Esophagus muscularis mucosa (tissue), 4 donors: ENCODE measurements around the gene AP3D1. TPM values are rescaled to one million over a fixed set of nuclear protein-coding genes. Genes with fewer than 3 reads are reported as not detected.

Source experiments
- DNase-seq: peaks from one replicate; pipeline ENCODE4 v3.0.0-alpha.2; 2017; ENCODE audit errors: extremely low spot score
- H3K27ac ChIP-seq, 4 donors: fragments of 200-600 bp; sonication (generic); replicated peaks in 1 of 4; 1 replicate in 3 of 4; 2 replicates in 1 of 4; pipeline ENCODE4 v1.5.1; 2016 to 2019; ENCODE audit warnings: mild to moderate bottlenecking in 1 of 4
- H3K27me3 ChIP-seq, 4 donors: fragments of 200-600 bp; sonication (generic); one replicate each; pipeline versions ENCODE4 v1.5.1 to v1.6.0; 2016 to 2019
- H3K36me3 ChIP-seq, 4 donors: fragments of 200-600 bp; sonication (generic); one replicate each; pipeline ENCODE4 v1.5.1; 2016 to 2019
- H3K4me1 ChIP-seq, 4 donors: fragments of 200-600 bp; sonication (generic); one replicate each; pipeline ENCODE4 v1.5.1; 2016 to 2019
- H3K4me3 ChIP-seq, 4 donors: fragments of 200-600 bp; sonication (generic); 1 replicate in 2 of 4; 2 replicates in 2 of 4; pipeline ENCODE4 v1.5.1; 2016 to 2019; ENCODE audit warnings: mild to moderate bottlenecking in 4 of 4, moderate library complexity in 1 of 4
- H3K9me3 ChIP-seq, 4 donors: fragments of 200-600 bp; sonication (generic); 1 replicate in 3 of 4; 2 replicates in 1 of 4; pipeline ENCODE4 v1.5.1; 2016 to 2019
- EP300 ChIP-seq: sonication (generic); formaldehyde crosslinking; IDR thresholded peaks from one replicate; pipeline ENCODE4 v1.6.1; 2017; ENCODE audit warnings: antibody characterized with exemption
- POLR2A ChIP-seq: fragments of 450-650 bp; IDR thresholded peaks from one replicate; pipeline ENCODE4 v1.6.1; 2017; ENCODE audit warnings: antibody characterized with exemption, moderate library complexity, mild to moderate bottlenecking, low read depth
- POLR2AphosphoS5 ChIP-seq, 2 donors: sonication (generic); formaldehyde crosslinking; IDR thresholded peaks; one replicate each; pipeline ENCODE4 v1.6.1; 2017; ENCODE audit warnings: antibody characterized with exemption in 2 of 2
- WGBS: methylation state at CpG from one replicate; pipeline ENCODE4 v1.1.5; 2018; 5-methylcytosine and 5-hydroxymethylcytosine counted together
- intact Hi-C: fragments of 100-400 bp; cut with DNase I; formaldehyde crosslinking; loops from one replicate; pipeline ENCODE4 v1.15.1; 2023
- total RNA-seq, 4 donors: library from RNA; depleted of rRNA; stranded (reverse); fragments of >200 nt; gene quantifications; one replicate each; pipeline versions ENCODE4 v1.1.0 to v1.2.1, GENCODE V29; 2016
- TF ChIP-seq, protein P1 (sequence below), 3 experiments: fragments of 200-600 bp in 2 of 3; fragments of 450-650 bp in 1 of 3; sonication (generic) in 2 of 3; IDR thresholded peaks; one replicate each; pipeline ENCODE4 v1.5.1; 2017 to 2019; ENCODE audit warnings: antibody characterized with exemption in 3 of 3, mild to moderate bottlenecking in 2 of 3, moderate library complexity in 1 of 3

The AP3D1 gene
- total RNA-seq, 4 donors from 2014 or later = 76.0 to 156 (median 93.7) TPM

- TF ChIP-seq POLR2AphosphoS5 (IDR thresholded peaks at IDR 0.05) = no peak
- peak overlapping the region; percentile 56 to 79 (median 64) for H3K27ac ChIP-seq
- no peaks in the 10 kb centered on the region for H3K27me3 ChIP-seq
- H3K9me3 ChIP-seq = no peaks in the 10 kb centered on the region
- no peaks in the 10 kb centered on the region for H3K36me3 ChIP-seq
- intact Hi-C loops = no loop called here
- DNase-seq = no peak
- WGBS = 86% methylated on average over 13 of the region's 13 CpGs
- peak overlapping the region in 2 of 4 donors; percentile 2 to 16 for H3K4me3 ChIP-seq
- H3K4me1 ChIP-seq = peaks cover 34 to 56% (median 49%) of the 10 kb centered on the region in 4 donors
These were observed 87.0 kb downstream of the AP3D1 start for GRCh38 chr19:2064395-2064787.

DNA sequence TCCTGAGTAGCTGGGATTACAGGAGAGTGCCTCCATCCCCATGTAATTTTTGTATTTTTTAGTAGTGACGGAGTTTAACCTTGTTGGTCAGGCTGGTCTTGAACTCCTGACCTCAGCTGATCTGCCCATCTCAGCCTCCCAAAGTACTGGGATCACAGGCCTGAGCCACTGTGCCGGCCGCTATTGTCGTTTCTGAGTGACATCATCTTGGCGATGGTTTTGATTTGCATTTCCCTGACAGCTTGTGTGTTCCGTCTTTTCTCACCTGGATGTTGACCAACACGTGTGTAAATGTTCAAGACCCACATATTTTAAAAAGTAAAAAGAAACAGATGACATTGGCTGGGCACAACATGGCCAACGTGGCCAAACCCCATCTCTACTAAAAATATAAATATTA is 87.5 kb downstream of the AP3D1 start:
- no peak overlapping the region for H3K4me3 ChIP-seq
- peaks cover 37 to 58% (median 51%) of the 10 kb centered on the region in 4 donors for H3K4me1 ChIP-seq
- no peaks in the 10 kb centered on the region for H3K9me3 ChIP-seq
- intact Hi-C loops = no loop called here
- TF ChIP-seq POLR2AphosphoS5 (IDR thresholded peaks at IDR 0.05) = no peak
- TF ChIP-seq, protein P1, sequence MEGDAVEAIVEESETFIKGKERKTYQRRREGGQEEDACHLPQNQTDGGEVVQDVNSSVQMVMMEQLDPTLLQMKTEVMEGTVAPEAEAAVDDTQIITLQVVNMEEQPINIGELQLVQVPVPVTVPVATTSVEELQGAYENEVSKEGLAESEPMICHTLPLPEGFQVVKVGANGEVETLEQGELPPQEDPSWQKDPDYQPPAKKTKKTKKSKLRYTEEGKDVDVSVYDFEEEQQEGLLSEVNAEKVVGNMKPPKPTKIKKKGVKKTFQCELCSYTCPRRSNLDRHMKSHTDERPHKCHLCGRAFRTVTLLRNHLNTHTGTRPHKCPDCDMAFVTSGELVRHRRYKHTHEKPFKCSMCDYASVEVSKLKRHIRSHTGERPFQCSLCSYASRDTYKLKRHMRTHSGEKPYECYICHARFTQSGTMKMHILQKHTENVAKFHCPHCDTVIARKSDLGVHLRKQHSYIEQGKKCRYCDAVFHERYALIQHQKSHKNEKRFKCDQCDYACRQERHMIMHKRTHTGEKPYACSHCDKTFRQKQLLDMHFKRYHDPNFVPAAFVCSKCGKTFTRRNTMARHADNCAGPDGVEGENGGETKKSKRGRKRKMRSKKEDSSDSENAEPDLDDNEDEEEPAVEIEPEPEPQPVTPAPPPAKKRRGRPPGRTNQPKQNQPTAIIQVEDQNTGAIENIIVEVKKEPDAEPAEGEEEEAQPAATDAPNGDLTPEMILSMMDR (IDR thresholded peaks at IDR 0.05) = no peak
- TF ChIP-seq EP300 = no peak
- no peak for TF ChIP-seq POLR2A
- H3K36me3 ChIP-seq = no peaks in the 10 kb centered on the region
- no peak for DNase-seq
- H3K27ac ChIP-seq = peak overlapping the region in 2 of 4 donors; percentile 59 to 79
- no peaks in the 10 kb centered on the region for H3K27me3 ChIP-seq
- WGBS = 79% methylated on average over 8 of the region's 8 CpGs

DNA sequence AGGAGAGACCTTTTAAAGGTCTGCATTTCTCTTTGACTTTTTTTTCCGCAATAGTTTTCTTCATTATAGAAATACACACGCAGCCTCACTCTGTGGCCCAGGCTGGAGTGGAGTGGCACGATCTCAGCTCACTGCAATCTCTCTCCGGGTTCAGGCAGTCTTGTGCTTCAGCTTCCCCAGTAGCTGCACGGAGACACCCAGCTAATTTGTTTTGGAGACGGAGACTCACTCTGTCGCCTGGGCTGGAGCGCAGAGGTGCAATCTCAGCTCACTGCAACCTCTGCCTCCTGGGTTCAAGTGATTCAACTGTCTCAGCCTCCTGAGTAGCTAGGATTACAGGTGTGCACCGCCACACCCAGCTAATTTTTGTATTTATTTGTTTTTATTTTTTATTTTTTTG is 88.6 kb downstream of the AP3D1 start:
- peak overlapping the region in 1 of 4 donors; percentile 99 for H3K27ac ChIP-seq
- no peak for DNase-seq
- intact Hi-C loops = no loop called here
- no peak for TF ChIP-seq EP300
- no peak for TF ChIP-seq POLR2AphosphoS5 (IDR thresholded peaks at IDR 0.05)
- no peaks in the 10 kb centered on the region for H3K36me3 ChIP-seq
- H3K27me3 ChIP-seq = no peaks in the 10 kb centered on the region
- peaks cover 38 to 67% (median 61%) of the 10 kb centered on the region in 4 donors for H3K4me1 ChIP-seq
- no peaks in the 10 kb centered on the region for H3K9me3 ChIP-seq
- WGBS = 61% methylated on average over 9 of the region's 9 CpGs
- H3K4me3 ChIP-seq = no peak overlapping the region

DNA sequence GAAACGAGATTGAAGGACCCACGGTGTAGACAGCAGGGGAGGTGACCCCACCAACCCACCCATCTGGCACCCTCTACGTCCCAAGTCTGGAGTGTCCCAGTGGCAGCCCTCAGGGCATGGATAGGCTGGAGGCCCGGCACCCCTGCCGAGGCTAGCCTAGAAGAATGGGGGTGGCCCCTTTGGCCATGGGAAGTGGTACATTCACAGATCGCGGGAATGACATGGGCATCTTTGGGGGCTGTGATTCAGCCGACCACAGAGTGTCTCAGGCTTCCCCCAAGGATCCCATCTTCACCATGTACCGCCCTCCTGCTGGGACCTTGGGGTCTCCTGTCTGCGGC is 89.0 kb downstream of the AP3D1 start:
- intact Hi-C loops = no loop called here
- Histone ChIP-seq H3K36me3 (no peaks in the 10 kb centered on the region), H3K9me3 (no peaks in the 10 kb centered on the region), H3K27me3 (no peaks in the 10 kb centered on the region), H3K27ac (peak overlapping the region; percentile 99 to 100 (median 100)), H3K4me3 (peak overlapping the region; percentile 73 to 82 (median 78)), H3K4me1 (peaks cover 40 to 71% (median 65%) of the 10 kb centered on the region in 4 donors)
- DNase-seq = no peak
- 56% methylated on average over 6 of the region's 10 CpGs for WGBS
- TF ChIP-seq, protein P1 (IDR thresholded peaks at IDR 0.05) = no peak
- TF ChIP-seq POLR2A (no peak), EP300 (no peak), POLR2AphosphoS5 (IDR thresholded peaks at IDR 0.05) (no peak)

- intact Hi-C loops = no loop called here
These were observed 89.6 kb downstream of the AP3D1 start for GRCh38 chr19:2061495-2062388.

More at GRCh38 chr19:2061495-2062388, 89.6 kb downstream of the AP3D1 start:
- H3K36me3 ChIP-seq = no peaks in the 10 kb centered on the region
- peak overlapping the region; percentile 73 to 82 (median 78) for H3K4me3 ChIP-seq
- peak overlapping the region; percentile 99 to 100 (median 100) for H3K27ac ChIP-seq
- H3K27me3 ChIP-seq = no peaks in the 10 kb centered on the region
- no peaks in the 10 kb centered on the region for H3K9me3 ChIP-seq
- WGBS = under 1% methylated on average over 29 of the region's 50 CpGs
- peaks cover 46 to 78% (median 71%) of the 10 kb centered on the region in 4 donors for H3K4me1 ChIP-seq
- no peak for TF ChIP-seq EP300
- peak; percentile 71 to 91 for TF ChIP-seq POLR2AphosphoS5 (IDR thresholded peaks at IDR 0.05)
- TF ChIP-seq, protein P1 (IDR thresholded peaks at IDR 0.05) = no peak
- peak; percentile 57 for TF ChIP-seq POLR2A
- DNase-seq = peak; percentile 100
